GM12878 (cell line): ENCODE measurements around the gene SMIM1. TPM values are rescaled to one million over a fixed set of nuclear protein-coding genes. Genes with fewer than 3 reads are reported as not detected.
A peak's percentile ranks its signal among the peaks of the same experiment; 100 is the strongest.

Source experiments
- ATAC-seq: fragments of 200-7000 bp; cut with Tn5 transposase; 3 replicates; pipeline ENCODE4 v1.9.1; 2020; ENCODE audit warnings: mild to moderate bottlenecking, moderate library complexity
- BruUV-seq: library from RNA; stranded (reverse); fragments of 400-500 nt; replicated peaks from 2 replicates; lab custom pipeline; 2021; lab: Mats Ljungman, UMichigan
- CTCF ChIA-PET: fragments of 300-600 bp; sonication (Branson Sonifier 250); formaldehyde crosslinking; extraction: SDS; loops from one replicate; lab custom pipeline; 2021; ENCODE audit warnings: inconsistent platforms; lab: Yijun Ruan, JAX
- POLR2A ChIA-PET: fragments of 350-600 bp; formaldehyde crosslinking; extraction: SDS; loops from one replicate; lab custom pipeline; 2021; ENCODE audit warnings: inconsistent platforms; lab: Charles Lee
- RAD21 ChIA-PET: fragments of 300-600 bp; sonication (Branson Sonifier 250); formaldehyde crosslinking; loops from one replicate; lab custom pipeline; 2023; ENCODE audit warnings: antibody characterized with exemption; ENCODE audit not compliant: unreplicated experiment; lab: Charles Lee
- SMC1A ChIA-PET: fragments of 300-600 bp; sonication (Branson Sonifier 250); formaldehyde crosslinking; loops from one replicate; lab custom pipeline; 2023; ENCODE audit not compliant: unreplicated experiment, uncharacterized antibody; lab: Charles Lee
- DNase-seq: peaks from one replicate; pipeline ENCODE4 v3.0.0-alpha.2; 2011; ENCODE audit warnings: low read depth, low spot score
- FAIRE-seq: peaks from 3 replicates; lab custom pipeline; 2011; peaks lifted over from hg19 to GRCh38; lab: Jason Lieb, UNC
- H2AFZ ChIP-seq: 2 replicates; pipeline ENCODE4 v1.6.0; 2011; ENCODE audit warnings: low read depth, low read length, control low read depth; ENCODE audit not compliant: control insufficient read depth
- H3K27ac ChIP-seq: 2 replicates; pipeline ENCODE4 v1.5.1; 2011; ENCODE audit warnings: control low read depth; ENCODE audit not compliant: control insufficient read depth, insufficient read depth
- H3K27me3 ChIP-seq, 2 experiments: replicated peaks in 1 of 2; 2 replicates each; pipeline versions ENCODE4 v1.6.0 to v1.6.1; 2011; ENCODE audit warnings: low read length in 1 of 2; ENCODE audit not compliant: control insufficient read depth in 2 of 2, insufficient read depth in 2 of 2
- H3K36me3 ChIP-seq, 2 experiments: 2 replicates each; pipeline ENCODE4 v1.5.1; 2011; ENCODE audit warnings: low read length in 1 of 2; ENCODE audit not compliant: control insufficient read depth in 2 of 2, insufficient read depth in 2 of 2
- H3K4me1 ChIP-seq: 2 replicates; pipeline ENCODE4 v1.6.1; 2011; ENCODE audit warnings: mild to moderate bottlenecking, low read length, moderate library complexity, mixed read lengths; ENCODE audit not compliant: control insufficient read depth, insufficient read depth
- H3K4me2 ChIP-seq: 2 replicates; pipeline ENCODE4 v1.6.0; 2011; ENCODE audit warnings: control low read depth; ENCODE audit not compliant: control insufficient read depth, insufficient read depth
- H3K4me3 ChIP-seq: fragments of 200-600 bp; sonication (generic); 2 replicates; pipeline ENCODE4 v1.5.1; 2016
- H3K79me2 ChIP-seq: 2 replicates; pipeline ENCODE4 v1.6.0; 2011; ENCODE audit warnings: low read length; ENCODE audit not compliant: control insufficient read depth, insufficient read depth
- H3K9ac ChIP-seq: 2 replicates; pipeline ENCODE4 v1.8.0; 2011; ENCODE audit warnings: low read length, control low read depth, mixed read lengths; ENCODE audit not compliant: control insufficient read depth, insufficient read depth
- H3K9me3 ChIP-seq: replicated peaks from 3 replicates; pipeline ENCODE4 v1.5.1; 2011; ENCODE audit warnings: mild to moderate bottlenecking, low read length; ENCODE audit not compliant: control insufficient read depth, insufficient read depth
- H4K20me1 ChIP-seq: 2 replicates; pipeline ENCODE4 v1.6.0; 2011; ENCODE audit not compliant: control insufficient read depth, insufficient read depth
- POLR2A ChIP-seq: IDR thresholded peaks from 2 replicates; pipeline ENCODE4 v1.6.1; 2011; ENCODE audit warnings: low read depth, mild to moderate bottlenecking, low read length
- RB1 ChIP-seq: fragments of 450-650 bp; formaldehyde crosslinking; IDR thresholded peaks from 2 replicates; pipeline ENCODE4 v1.6.1; 2017; ENCODE audit warnings: mild to moderate bottlenecking, borderline replicate concordance
- RCOR1 ChIP-seq: conservative IDR thresholded peaks from 2 replicates; pipeline ENCODE4 v1.6.1; 2012; ENCODE audit warnings: low read depth, low read length, improper control_type of control experiment
- STAT3 ChIP-seq: IDR thresholded peaks from 2 replicates; pipeline ENCODE4 v1.6.1; 2011; ENCODE audit warnings: low read depth, low read length, improper control_type of control experiment
- TBL1XR1 ChIP-seq: IDR thresholded peaks from 2 replicates; pipeline ENCODE4 v1.6.1; 2012; ENCODE audit warnings: low read depth, low read length, improper control_type of control experiment
- ZNF274 ChIP-seq: IDR thresholded peaks from one replicate; pipeline ENCODE4 v1.8.0; 2011; ENCODE audit not compliant: insufficient read length, insufficient read depth
- WGBS: methylation state at CpG from one replicate; pipeline ENCODE4 v1.1.6; 2016; ENCODE audit warnings: low lambda C conversion rate; ENCODE audit not compliant: insufficient replicate concordance, insufficient coverage; ENCODE audit errors: missing lambda C conversion rate; 5-methylcytosine and 5-hydroxymethylcytosine counted together
- in situ Hi-C: fragments of 300-500 bp; cut with MboI; formaldehyde crosslinking; loops from 9 replicates; pipeline ENCODE4 v1.14.3; 2018; ENCODE audit warnings: mixed read lengths
- intact Hi-C: fragments of 100-400 bp; cut with micrococcal nuclease; formaldehyde crosslinking; loops from one replicate; pipeline ENCODE4 v1.14.2; 2022; ENCODE audit not compliant: unreplicated experiment
- polyA plus RNA-seq, 11 experiments: library from polyadenylated mRNA; depleted of rRNA in 4 of 11; unstranded in 6 of 11; stranded (reverse) in 5 of 11; fragments of >200 nt; fragmentation: Nextera tagmentation in 4 of 11; fragmentation: Illumina TruSeq in 1 of 11; extraction: Ambion mirVana in 4 of 11; extraction: Trizol in 1 of 11; gene quantifications; 1 replicate in 1 of 11; 2 replicates in 10 of 11; pipeline versions ENCODE4 v1.2.1 to v1.2.3, GENCODE V29; 2011 to 2016; ENCODE audit warnings: inconsistent platforms in 2 of 11, missing spikeins in 2 of 11, low read depth in 1 of 11
- total RNA-seq, 4 experiments: library from RNA; depleted of rRNA in 3 of 4; stranded (reverse); fragments of >200 nt in 3 of 4; fragmentation: Illumina TruSeq in 1 of 4; extraction: Trizol in 1 of 4; gene quantifications; 2 replicates each; pipeline versions ENCODE4 v1.2.1 to v1.2.3, GENCODE V29; 2013 to 2021
- TF ChIP-seq, protein P1 (sequence below): fragments of 450-650 bp; IDR thresholded peaks from 2 replicates; pipeline ENCODE4 v1.6.1; 2017; ENCODE audit warnings: low read depth, mild to moderate bottlenecking, moderate library complexity
- TF ChIP-seq, protein P2 (sequence below): fragments of 450-650 bp; IDR thresholded peaks from 2 replicates; pipeline ENCODE4 v1.6.1; 2017; ENCODE audit warnings: mild to moderate bottlenecking, moderate library complexity

SMIM1 gene
- total and polyA plus RNA-seq, 10 of the 15 experiments (the other 5 are each of a cell fraction or from before 2014, with no cell fraction given): 0.30 to 0.37 TPM; not detected in 8

DNA sequence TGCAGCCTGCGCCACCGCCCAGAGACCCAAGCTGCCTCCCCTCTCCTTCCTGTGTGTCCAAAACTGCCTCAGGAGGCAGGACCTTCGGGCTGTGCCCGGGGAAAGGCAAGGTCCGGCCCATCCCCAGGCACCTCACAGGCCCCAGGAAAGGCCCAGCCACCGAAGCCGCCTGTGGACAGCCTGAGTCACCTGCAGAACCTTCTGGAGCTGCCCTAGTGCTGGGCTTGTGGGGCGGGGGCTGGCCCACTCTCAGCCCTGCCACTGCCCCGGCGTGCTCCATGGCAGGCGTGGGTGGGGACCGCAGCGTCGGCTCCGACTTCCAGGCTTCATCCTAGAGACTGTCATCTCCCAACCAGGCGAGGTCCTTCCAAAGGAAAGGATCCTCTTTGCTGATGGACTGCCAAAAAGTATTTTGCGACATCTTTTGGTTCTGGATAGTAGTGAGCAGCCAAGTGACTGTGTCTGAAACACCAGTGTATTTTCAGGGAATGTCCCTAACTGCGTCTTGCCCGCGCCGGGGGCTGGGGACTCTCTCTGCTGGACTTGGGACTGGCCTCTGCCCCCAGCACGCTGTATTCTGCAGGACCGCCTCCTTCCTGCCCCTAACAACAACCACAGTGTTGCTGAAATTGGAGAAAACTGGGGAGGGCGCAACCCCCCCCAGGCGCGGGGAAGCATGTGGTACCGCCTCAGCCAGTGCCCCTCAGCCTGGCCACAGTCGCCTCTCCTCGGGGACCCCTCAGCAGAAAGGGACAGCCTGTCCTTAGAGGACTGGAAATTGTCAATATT lies 39.3 kb upstream of the SMIM1 start:
- H3K79me2 ChIP-seq: no peaks in the 10 kb centered on the region
- H3K9me3 ChIP-seq: no peaks in the 10 kb centered on the region
- no peak overlapping the region for H3K4me2 ChIP-seq
- 0 out of 2 replicates have a peak, but pooled peaks have one; percentile 2 for TF ChIP-seq POLR2A
- no peak for TF ChIP-seq RB1
- no peak for TF ChIP-seq TBL1XR1
- WGBS: 83% methylated on average over 29 of the region's 29 CpGs
- H3K4me1 ChIP-seq: no peaks in the 10 kb centered on the region
- H2AFZ ChIP-seq: no peak overlapping the region
- RAD21 ChIA-PET: no interaction called here
- SMC1A ChIA-PET: no interaction called here
- no peak for ATAC-seq
- no peak overlapping the region for H3K9ac ChIP-seq
- no TSS peak for BruUV-seq
- peaks cover 0 to 30% of the 10 kb centered on the region in 2 experiments; a peak in 2 of 4 replicates for H3K36me3 ChIP-seq
- no peak overlapping the region for H3K27ac ChIP-seq
- no peak for DNase-seq
- intact Hi-C loops (no loop called here), in situ Hi-C loops (no loop called here)
- no peak for FAIRE-seq
- H4K20me1 ChIP-seq: no peaks in the 10 kb centered on the region
- H3K4me3 ChIP-seq: no peak overlapping the region
- no peaks in the 10 kb centered on the region for H3K27me3 ChIP-seq
- POLR2A ChIA-PET: no interaction called here
- CTCF ChIA-PET: no interaction called here

DNA sequence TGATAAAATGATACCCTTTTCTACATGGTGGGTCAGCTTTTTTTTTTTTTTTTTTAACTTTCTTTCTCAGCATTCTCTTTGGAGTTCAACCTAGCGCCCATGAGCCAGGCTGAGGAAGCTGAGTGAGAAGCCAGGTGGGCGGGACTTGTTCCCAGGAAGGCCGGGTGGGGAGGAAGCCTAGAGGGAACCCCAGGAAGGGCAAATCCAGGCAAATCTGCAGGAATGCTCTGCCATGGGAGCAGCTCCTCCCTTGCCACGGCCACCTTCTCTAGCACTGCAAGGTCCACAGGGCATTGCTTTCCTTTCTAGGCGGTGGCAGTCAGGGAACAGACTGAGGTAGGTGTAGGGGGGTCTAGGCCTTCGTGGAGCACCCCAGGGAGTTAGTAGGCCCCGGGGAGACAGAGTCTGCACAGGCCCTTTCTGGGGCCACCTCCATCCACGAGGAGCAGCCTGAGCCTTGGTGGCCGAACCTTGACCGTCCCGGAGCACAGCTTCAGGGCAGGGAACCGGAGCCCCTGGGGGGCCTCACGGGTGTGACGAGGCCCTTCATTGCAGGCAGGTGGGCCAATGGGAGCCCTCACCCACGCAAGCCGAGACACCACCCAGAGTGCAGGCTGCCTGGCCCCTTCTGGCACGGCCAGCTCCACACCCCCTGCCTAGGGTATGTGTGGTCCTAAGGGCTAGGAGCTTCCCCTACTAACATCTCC lies 38.5 kb upstream of the SMIM1 start:
- no peak for ATAC-seq
- ChIA-PET SMC1A (no interaction called here), CTCF (interaction anchor here (1.5 kb wide), 1 partner anchor 9 kb away, joined by 5 read pairs; no protein-coding TSS in a partner anchor), POLR2A (no interaction called here), RAD21 (no interaction called here)
- Histone ChIP-seq H3K79me2 (no peaks in the 10 kb centered on the region), H3K9me3 (no peaks in the 10 kb centered on the region), H3K27ac (no peak overlapping the region), H3K9ac (no peak overlapping the region), H3K4me2 (no peak overlapping the region), H3K36me3 (peaks cover 0 to 29% of the 10 kb centered on the region in 2 experiments; a peak in 3 of 4 replicates), H2AFZ (no peak overlapping the region), H3K27me3 (no peaks in the 10 kb centered on the region), H4K20me1 (no peaks in the 10 kb centered on the region), H3K4me3 (no peak overlapping the region), H3K4me1 (no peaks in the 10 kb centered on the region)
- TF ChIP-seq, protein P1, sequence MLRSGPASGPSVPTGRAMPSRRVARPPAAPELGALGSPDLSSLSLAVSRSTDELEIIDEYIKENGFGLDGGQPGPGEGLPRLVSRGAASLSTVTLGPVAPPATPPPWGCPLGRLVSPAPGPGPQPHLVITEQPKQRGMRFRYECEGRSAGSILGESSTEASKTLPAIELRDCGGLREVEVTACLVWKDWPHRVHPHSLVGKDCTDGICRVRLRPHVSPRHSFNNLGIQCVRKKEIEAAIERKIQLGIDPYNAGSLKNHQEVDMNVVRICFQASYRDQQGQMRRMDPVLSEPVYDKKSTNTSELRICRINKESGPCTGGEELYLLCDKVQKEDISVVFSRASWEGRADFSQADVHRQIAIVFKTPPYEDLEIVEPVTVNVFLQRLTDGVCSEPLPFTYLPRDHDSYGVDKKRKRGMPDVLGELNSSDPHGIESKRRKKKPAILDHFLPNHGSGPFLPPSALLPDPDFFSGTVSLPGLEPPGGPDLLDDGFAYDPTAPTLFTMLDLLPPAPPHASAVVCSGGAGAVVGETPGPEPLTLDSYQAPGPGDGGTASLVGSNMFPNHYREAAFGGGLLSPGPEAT: no peak
- TF ChIP-seq ZNF274 (no peak), RCOR1 (no peak), POLR2A (peak; percentile 43; the same call in 1 of the 2 replicates), STAT3 (no peak)
- TF ChIP-seq, protein P2, sequence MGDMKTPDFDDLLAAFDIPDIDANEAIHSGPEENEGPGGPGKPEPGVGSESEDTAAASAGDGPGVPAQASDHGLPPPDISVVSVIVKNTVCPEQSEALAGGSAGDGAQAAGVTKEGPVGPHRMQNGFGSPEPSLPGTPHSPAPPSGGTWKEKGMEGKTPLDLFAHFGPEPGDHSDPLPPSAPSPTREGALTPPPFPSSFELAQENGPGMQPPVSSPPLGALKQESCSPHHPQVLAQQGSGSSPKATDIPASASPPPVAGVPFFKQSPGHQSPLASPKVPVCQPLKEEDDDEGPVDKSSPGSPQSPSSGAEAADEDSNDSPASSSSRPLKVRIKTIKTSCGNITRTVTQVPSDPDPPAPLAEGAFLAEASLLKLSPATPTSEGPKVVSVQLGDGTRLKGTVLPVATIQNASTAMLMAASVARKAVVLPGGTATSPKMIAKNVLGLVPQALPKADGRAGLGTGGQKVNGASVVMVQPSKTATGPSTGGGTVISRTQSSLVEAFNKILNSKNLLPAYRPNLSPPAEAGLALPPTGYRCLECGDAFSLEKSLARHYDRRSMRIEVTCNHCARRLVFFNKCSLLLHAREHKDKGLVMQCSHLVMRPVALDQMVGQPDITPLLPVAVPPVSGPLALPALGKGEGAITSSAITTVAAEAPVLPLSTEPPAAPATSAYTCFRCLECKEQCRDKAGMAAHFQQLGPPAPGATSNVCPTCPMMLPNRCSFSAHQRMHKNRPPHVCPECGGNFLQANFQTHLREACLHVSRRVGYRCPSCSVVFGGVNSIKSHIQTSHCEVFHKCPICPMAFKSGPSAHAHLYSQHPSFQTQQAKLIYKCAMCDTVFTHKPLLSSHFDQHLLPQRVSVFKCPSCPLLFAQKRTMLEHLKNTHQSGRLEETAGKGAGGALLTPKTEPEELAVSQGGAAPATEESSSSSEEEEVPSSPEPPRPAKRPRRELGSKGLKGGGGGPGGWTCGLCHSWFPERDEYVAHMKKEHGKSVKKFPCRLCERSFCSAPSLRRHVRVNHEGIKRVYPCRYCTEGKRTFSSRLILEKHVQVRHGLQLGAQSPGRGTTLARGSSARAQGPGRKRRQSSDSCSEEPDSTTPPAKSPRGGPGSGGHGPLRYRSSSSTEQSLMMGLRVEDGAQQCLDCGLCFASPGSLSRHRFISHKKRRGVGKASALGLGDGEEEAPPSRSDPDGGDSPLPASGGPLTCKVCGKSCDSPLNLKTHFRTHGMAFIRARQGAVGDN: no peak
- no peak for FAIRE-seq
- TSS peak; percentile 54 for BruUV-seq
- 79% methylated on average over 16 of the region's 17 CpGs for WGBS
- in situ Hi-C loops (no loop called here), intact Hi-C loops (no loop called here)
- DNase-seq: no peak
